ENCODE data around the gene CD81.
"Not testable (repeated sequence)": the region's sequence is repeated elsewhere in the genome, so short reads cannot be mapped to it uniquely, and the experiment has no call there.

The CD81 gene

DNA sequence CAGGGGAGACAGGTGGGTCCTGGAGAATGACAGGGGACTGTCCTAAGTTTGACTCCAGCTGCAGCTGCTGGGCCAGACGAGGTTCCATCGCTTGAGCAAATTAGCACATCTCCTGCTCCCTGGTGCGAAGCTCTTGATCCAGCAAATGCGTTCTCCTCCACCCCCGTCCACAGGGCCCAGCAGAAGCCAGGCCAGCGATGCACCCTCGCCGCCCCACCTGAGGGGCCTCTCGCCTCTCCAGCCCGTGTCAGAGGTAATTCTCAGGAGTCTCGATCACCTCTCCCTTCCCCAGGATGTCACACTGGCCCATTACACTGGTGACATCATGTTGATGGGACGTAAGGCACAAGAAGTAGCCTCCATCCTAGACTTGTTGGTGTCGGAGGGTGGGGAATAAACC is 19.5 kb upstream of the CD81 start:
- DNase-seq = not testable (repeated sequence)

- no peak for DNase-seq
Measured at GRCh38 chr11:2358754-2359442, 18.2 kb upstream of the CD81 start.

DNA sequence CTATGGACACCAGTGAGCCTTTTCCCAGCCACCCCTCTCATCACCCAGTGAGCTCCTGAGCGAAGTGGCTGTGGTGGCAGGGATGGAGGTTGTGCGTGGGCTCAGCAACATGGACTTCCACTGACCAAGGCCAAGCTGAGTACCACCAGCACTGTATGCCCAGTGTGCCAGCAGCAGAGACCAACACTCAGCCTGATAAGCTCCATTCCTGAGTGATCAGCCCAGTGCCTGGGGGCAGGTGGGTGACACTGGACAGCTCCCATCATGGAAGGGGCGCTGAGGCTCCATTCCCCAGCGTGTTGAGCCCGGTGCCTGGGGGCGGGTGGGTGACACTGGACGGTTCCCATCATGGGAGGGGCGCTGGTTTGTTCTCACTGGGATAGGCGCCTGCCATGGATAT is 17.6 kb upstream of the CD81 start:
- no peak for DNase-seq

DNA sequence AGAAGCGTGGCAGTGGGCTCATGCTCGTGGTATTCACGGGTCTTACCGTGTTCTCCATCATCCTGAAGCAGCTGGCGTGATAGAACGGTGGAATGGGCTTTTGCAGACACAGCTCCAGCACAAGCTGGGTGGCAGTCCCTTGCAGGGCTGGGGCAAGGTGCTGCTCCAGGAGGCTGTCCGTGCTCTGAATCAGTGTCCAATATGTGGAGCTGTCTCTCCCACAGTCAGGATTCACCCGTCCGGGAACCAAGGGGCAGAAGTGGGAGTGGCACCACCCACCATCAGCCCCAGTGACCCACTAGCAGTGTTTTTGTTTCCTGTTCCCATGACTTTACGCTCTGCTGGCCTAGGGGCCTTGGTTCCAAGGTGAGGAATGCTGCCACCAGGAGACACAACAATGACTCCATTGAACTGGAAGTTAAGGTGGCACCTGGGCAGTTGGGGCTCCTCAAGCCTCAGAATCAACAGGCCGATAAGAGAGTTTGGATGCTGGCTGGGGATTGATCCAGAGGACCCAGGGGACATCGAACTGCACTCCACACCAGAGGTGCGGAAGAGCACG is 16.9 kb upstream of the CD81 start:
- DNase-seq = no peak

DNA sequence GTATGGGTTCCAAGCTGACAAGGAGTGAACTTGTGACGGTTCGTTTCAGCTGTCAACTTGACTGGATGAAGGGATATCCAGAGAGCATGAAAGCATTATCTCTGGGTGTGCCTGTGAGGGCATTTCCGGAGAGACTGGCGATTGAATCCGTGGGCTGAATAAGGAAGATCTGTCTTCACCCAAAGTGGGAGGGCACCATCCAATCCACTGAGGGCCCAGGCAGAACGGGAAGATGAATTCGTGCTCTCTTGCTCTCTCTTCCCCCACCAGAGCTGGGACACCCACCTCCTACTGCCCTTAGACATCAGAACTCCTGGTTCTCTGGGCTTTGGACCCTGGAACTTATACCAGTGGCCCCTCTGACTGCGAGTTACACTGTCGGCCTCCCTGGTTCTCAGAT is 15.5 kb upstream of the CD81 start:
- no peak for DNase-seq

- no peak for DNase-seq
Measured at GRCh38 chr11:2362414-2362813, 14.7 kb upstream of the CD81 start.

DNA sequence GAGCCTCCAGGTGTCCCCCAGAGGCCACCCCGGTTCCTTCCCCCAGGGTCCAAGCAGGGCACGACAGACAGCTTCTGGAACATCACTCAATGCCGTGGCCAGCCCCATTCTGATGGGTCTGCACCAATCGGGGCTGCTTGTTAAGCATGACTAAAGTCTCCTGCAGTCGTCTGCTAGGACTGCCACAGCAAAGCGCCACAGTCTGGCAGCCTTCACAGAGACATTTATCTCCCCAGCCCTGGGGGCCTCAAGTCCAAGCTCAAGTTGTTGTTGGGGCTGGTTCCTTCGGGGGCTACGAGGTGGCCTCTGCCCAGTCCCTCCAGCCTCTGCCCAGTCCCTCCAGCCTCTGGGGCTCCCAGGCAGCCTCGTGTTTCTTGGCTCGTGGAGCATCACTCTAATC is 14.0 kb upstream of the CD81 start:
- DNase-seq = no peak

- no peak for DNase-seq
Measured at GRCh38 chr11:2363577-2364370, 13.3 kb upstream of the CD81 start.

GRCh38 chr11:2364386-2364785 is 12.7 kb upstream of the CD81 start:
- not testable (repeated sequence) for DNase-seq

- DNase-seq = no peak
Measured at GRCh38 chr11:2365571-2366210, 11.4 kb upstream of the CD81 start.

DNA sequence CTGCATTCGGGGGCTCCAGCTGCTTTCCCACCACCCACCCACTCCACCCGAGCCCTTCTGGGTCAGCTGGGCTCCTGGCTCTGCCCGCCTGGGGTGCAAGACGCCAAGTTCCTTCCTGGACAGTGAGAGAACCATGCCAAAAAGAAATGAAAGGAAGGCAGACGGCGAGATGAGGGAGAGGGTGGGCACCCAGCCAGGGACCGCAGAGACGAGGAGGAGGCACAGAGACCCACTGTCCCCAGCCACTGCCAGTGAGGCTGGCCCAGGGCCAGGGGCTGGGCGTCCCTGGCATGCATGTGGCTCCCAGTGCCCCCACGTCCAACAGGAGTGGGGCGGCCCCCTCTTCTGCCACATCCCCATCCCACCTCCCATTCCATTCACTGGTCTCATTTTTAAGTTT is 10.8 kb upstream of the CD81 start:
- DNase-seq = no peak

DNA sequence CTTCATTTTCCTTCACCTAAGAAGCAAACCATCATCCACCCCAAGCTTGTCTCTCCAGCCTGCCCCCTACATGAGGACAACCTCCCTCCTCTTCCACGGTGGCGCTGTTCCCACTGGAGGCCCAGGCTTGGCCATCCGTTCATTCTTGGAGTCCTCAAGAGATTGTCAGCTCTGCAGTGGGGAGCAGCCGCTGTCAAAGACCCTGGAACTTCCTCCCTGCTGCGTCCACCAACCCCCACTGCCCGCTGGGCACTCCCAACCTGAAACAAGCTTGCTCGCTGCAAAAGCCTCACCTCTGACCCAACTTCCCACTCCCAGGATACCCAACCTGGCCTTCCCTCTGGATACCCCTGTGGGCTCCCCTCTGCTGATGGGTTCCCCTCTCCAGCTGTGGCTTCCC is 10.4 kb upstream of the CD81 start:
- no peak for DNase-seq

DNA sequence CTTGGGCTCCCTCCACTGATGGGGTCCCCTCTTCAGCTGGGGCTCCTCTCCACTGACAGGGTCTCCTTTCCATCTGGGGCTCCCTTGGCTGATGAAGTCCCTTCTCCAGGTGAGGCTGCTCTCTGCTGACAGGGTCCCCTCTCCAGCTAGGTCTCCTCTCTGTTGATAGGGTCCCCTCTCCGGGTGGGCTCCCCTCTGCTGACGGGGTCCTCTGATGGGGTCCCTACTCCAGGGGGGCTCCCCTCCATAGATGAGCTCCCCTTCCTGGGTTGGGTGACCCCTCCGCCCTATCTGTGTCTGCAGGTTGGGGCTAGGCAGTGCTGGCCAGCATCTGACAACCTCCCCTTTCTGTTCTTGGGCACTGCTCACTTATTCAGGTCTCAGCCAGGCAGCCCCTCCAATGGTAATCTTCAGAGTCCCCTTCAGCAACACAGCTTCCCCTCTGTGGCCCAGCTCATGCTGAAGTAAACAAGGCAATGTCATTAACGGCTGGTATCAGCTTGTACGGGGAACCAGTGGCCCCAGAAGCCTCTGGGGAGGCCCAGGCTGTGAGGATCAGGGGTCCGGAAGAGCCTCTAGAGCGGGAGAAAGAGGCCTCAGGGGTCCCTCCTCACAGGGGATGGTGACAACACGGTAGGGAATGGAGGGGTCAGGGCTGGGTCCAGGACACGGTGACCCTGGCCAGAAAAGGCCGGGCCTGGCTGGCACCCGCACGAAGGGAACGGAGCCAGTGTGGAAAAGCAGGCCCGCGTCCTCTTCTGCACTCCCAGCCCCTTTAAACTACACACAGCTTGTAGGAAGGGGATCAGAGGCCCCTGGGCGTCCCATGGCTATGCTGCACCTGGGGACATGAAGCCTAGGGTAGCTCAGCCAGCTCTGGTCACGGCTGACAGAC is 9.6 kb upstream of the CD81 start:
- DNase-seq = no peak

- no peak for DNase-seq
Measured at GRCh38 chr11:2368178-2368850, 8.8 kb upstream of the CD81 start.

DNA sequence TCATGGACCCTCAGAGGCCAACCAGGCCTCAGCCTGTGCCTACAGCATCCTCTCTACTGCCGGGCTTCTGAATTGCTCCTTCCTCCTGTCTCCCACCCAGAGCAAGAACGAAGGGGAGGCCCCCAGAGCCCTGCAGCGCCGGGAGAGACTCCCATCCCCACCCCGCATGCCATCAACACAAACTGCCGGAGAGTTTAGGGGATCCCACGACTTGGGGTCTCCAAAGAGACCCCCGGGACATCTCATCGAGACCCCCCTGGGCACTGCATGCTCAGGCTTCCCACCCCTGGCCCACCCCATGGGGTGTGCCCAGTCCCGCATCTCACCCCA is 8.3 kb upstream of the CD81 start:
- no peak for DNase-seq

DNA sequence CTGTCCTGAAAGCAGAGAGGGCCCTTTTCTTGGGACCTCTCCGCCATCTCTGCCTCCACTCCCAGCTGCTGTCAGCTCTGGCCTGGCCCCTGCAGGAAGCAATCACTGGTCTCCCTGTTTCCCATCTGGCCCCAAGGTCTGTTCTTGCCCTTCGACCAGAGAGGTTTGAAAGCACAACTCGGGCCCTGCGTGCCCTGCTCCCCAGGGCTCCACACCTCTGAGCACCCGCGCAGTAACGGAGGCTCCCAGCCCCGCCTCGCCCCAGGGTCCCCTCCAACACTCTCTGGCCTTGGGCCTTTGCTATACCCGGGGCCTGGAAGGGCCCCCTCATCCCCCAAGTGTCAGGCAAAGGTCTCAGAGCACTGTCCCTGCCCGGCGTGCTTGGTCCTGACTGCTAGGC is 7.8 kb upstream of the CD81 start:
- DNase-seq = no peak

GRCh38 chr11:2369896-2370295 is 7.2 kb upstream of the CD81 start:
- no peak for DNase-seq

- DNase-seq = no peak
Measured at GRCh38 chr11:2374456-2375201, 2.5 kb upstream of the CD81 start.

- no peak for DNase-seq
Measured at GRCh38 chr11:2375341-2375853, 1.7 kb upstream of the CD81 start.

- DNase-seq = no peak
Measured at GRCh38 chr11:2375964-2376551, 1.1 kb upstream of the CD81 start.

Data from GF-D8 (cell line).